CD4-positive, alpha-beta T cell treated with Interleukin-17A for 1 hour (primary cell): ENCODE measurements around the gene CARD11.

Source experiments
- DNase-seq: peaks from one replicate; pipeline ENCODE4 v3.0.0-alpha.2; 2020

The CARD11 gene

GRCh38 chr7:2937701-2938513, 105.8 kb downstream of the CARD11 start:
- no peak for DNase-seq

GRCh38 chr7:2936891-2937580, 106.6 kb downstream of the CARD11 start:
- DNase-seq, result no peak

DNA sequence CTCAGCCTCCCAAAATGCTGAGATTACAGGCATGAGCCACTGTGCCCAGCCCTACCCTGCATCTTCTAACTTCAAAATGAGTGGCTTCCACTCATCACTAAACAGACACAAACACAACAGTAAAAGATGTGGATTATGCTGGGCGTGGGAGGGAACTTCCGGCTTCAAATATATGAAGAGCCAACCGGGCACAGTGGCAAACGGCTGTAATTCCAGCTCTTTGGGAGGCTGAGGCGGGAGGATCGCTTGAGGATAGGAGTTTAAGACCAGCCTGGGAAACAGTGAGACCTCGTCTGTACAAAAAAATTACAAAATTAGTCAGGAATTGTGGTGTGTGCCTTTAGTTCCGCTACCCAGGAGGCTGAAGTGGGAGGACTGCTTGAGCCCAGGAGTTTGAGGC, 107.4 kb downstream of the CARD11 start:
- DNase-seq, result no peak

DNA sequence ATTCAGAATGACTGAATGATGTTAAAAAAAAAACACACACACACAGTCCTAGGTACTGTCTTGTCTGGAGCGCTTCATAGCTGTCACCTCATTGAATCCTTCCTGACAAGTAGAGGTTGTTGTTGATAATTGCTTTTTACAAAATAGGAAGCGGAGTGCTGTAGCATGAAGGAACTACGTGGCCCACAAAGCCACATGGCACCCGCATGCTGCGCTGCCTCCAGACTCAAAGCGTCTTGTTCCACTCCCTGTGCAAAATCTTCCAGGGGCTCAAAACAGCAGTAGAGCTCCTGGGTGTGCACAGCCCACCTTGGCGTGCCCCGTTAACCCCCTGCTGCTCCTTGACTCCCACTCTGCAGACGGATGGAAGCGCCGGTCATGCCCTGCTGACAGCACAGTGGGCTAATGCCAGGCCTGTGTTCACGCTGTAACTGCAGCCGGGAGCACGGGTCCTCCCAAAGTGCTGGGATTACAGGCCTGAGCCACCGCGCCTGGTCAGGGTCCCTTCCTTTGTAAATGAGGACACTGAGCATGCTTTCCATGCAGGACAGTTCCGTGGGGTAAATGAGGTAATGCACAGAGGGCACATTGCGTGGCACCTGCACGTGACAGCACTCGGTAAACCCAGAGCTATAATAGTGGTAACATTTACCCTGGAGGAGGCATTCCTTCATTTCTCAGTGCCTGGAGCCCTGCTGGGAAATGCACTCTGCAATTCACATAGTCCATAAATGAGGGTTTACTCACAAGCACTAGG, 108.5 kb downstream of the CARD11 start:
- no peak for DNase-seq

DNA sequence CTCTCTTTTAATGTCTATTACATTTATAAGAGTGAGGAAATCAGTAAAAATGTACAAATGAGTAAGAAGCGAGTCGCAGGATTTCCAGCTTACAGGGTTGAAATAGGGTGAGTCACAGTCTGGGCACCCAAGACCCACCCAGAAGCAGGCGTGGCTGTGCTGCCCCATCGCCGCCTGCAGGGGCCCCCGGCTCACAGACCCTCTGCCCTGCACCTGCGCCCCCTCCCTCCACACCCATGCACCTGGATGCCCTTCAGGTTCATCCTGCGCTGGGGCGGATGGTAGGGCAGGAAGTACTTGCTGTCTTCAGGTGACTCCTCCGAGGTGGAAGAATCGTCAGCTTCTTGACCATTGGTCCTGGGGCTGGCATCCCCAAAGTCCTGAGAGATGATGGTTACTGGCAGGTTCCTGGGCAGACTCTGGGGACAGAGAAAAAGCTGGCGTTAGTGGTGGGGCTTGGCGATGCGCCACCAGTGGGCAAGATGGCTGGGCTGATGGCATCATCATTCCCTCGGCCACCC, 109.4 kb downstream of the CARD11 start:
- no peak for DNase-seq

DNA sequence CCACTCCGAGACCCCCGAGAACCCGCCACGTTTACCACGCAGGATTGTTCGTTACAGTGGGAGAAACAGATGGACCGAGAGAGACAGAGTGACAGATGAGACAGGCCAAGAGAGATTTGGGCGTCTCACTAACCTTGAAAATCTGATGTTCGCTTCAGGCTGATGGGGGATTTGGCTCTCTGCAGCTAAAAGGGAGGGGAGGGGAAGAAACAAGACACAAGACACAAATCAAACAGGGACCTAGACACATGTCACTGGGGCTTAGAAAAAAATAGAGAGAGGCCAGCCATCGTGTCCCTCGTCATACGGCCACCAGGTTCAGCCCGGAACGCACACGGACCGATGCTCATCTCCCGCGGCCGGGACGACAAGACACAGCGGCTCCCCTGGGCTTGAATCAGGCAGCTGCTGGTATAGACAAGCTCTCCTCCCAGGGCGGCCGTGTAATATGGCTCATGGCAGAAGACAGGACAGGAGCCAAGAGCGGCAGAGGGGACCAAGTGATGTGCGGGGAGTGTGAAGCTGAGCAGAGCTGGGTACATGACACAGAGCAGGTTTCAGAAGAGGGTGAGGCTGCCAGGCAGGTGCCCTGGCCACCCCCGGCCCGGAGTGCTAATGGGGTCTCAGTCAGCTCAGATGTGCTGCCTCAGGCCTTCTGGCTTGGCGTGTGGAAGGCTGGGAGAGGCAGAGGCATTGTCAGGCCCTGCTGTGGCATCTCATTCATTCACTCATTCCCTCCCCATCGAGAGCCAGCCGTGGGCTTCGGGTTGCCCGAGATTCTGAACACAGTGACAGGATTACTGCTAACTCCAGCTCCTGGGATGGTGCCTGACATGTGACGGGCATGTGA, 111.0 kb downstream of the CARD11 start:
- no peak for DNase-seq

DNA sequence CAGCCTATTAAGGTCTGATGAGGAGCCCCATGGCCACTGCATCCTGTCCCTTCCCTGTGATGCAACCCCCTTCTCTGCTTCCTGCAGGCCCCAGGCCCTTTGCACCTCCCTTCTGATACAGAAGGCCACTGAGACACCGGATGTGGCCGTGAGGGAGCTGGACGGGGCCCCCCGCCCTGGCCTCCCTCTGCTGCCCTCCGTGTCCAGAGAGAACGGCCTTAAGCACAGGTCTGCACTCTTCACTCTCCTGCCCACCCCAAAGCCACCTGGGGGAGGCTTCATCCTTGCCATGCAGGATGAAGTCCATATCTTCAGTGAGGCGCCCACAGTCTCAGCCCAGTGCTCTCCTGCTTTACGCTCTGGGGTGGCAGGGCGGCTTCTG, 112.6 kb downstream of the CARD11 start:
- no peak for DNase-seq

- DNase-seq, result no peak
These were observed 113.2 kb downstream of the CARD11 start for GRCh38 chr7:2930310-2931033.

DNA sequence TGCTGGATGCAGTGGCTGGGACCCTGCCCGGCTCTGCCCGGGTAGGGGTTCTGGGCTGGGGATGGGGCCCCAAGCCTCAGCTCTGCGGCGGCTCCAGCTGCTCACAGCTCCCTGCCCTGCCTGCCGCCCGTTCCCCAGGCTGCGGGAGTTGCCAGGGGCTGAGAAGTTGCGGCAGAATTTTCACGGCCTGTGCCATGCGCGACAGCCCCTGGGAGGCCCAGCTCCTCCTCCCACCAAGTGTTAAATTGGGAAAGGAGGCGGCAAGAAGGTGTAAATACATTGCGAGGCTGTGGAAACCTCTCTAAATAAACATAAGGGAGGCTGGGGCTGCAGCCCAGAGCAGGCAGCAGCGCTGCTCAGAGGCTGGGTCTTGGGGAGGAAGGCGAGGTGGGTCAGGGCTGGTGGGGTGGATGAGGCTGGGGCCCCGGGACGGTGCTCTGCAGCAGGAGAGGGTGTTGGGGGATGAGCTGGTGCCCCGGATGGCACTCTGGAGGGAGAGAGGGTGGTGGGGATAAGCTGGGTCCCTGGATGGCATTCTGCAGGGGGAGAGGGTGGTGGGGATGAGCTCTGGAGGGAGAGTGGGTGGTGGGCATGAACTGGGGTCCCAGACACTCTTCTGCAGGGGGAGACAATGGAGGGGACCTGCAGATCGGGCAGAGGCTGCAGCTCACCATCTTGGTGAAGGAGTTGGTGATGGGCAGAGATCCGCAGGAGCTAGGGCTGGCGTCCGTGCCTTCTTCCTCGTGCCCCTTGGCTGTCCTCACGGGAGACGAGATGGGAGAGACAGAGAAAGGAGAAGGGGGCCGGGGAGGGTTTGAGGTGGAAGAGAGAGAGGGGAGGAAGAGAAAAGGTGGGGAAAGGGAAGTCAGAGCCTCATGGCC, 114.1 kb downstream of the CARD11 start:
- DNase-seq, result no peak

DNA sequence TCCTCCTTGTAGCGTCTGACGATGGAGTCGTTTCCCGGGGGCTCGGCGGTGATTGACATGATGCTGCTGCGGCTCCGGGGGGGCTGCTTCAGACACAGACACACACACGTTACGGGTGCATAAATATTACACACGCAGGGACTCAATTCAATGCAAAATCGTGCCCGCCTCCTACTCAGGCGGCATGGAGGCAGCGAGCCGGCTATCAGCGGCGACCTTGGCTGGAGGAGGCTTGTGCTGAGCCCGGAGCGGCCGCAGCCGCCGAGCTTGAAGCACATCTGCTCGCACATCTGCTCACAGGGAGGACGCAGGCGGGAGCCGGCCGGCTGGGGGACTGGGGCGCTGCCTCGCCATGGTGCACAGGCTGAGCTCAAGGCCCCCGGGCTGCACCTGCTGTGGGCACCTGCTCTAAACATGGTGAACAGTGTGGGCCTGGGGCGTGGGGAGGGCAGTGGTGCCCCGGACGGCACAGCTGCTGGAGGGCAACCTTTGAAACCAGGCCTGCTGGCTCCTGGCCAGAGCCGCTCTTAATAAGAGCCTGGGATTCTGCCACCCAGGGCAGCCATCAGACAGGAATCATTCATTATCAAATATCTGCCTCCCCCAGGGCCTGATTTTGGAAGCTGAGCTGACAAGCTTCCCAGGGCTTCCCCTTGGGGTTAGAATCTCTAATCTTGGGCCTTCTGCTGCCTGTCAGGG, 114.9 kb downstream of the CARD11 start:
- no peak for DNase-seq

GRCh38 chr7:2928256-2928612, 115.4 kb downstream of the CARD11 start:
- no peak for DNase-seq

DNA sequence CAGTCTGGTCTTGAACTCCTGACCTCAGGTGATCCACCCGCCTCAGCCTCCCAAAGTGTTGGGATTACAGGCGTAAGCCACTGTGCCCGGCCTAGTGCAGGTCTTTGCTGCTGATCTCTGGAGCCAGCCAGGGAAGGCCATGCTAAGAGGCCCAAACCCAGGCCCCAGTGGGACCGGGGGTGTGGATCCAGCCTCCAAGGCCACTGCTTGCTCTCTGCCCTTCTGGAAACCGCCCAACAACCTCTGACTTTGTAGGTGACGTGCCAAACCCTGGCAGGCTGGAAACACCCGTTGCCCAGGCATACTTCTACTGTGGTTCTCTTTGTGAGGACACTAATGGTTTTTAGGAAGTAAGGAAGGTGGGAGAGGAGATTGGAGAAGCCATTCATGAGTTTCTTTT, 116.1 kb downstream of the CARD11 start:
- DNase-seq, result no peak

GRCh38 chr7:2926896-2927405, 116.7 kb downstream of the CARD11 start:
- DNase-seq, result no peak

GRCh38 chr7:2926120-2926895, 117.4 kb downstream of the CARD11 start:
- no peak for DNase-seq

- DNase-seq, result no peak
These were observed 118.5 kb downstream of the CARD11 start for GRCh38 chr7:2924866-2925840.

DNA sequence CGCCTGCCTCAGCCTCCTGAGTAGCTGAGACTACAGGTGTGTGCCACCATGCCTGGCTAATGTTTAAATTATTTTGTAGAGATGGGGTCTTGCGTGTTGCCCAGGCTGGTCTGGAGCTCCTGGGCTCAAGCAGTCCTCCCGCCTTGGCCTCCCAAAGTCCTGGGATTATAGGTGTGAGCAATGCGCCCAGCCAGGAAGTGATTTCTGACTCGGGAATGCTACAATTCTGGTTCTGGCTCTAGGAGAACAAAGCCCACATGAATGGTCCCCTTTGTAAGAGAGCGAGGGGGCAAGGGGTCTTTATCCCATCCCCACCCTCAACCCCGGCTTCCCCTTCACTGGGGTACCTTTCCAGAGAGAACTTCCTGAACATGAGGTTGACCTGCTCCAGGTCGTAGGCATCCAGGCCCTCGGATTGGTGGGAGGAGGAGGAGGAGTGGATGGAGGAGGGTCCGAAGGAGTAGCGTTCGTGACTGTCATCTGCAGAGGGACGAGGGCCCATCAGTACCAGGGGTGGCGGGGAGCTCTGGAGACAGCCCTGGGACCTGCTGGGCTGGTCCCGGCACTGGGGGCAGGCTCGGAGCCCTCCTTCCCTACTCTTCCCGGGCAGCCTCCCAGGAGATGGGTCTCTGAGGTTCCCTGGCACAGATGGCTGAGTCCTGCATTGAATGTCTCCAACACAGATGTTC, 119.6 kb downstream of the CARD11 start:
- no peak for DNase-seq

DNA sequence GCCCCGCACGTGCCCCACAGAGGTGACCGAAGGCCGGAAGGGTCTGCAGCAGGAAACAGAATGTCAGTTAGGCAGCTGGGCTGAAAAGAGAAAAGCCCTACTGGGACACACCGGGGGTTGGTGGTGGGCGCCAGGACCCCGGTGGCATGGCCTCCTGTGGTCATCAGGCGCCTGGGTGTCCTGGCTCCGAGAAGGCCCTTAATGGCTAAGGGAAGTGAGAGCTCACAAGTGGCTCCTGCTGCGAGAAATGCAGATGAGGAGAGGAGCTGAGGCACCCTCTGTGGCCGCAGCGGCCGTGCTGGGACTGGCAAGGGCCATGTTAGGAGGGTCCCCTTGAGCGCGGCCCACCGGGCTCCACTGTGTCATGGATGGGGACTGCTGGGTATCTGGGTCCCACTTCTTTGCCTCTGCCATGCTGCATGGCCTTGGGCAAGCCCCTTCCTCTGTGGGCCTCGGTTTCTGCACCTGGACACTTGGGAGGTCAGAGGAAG, 120.3 kb downstream of the CARD11 start:
- no peak for DNase-seq
